Measurements from ENCODE around the gene SEPSECS.

SEPSECS gene

DNA sequence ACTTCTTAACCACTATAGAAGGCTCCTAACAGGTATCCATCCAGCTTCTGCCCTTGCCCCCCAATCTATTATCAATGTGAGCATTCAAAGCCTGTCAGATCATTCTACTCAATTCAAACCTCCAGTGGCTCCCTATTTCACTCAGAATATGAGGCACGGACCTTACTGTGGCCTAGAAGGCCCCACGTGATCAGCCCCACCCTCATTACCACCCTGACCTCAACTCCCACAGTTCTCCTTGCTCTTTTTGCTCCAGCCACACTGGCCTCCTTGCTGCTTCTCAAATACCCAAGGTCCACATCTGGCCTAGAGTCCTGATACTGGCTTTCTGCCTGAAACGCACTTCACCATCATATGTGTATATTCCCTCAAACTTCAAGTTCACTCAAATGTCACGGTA is 18.7 kb downstream of the SEPSECS start:
- TF ChIP-seq ZBTB7A (IDR thresholded peaks at IDR 0.05; ENCODE audit: low read depth) (no peak), CREB1 (IDR thresholded peaks at IDR 0.05; ENCODE audit: low read depth) (no peak), TCF12 (IDR thresholded peaks at IDR 0.05; ENCODE audit: low read depth) (no peak), TAF1 (IDR thresholded peaks at IDR 0.05; ENCODE audit: low read depth) (no peak), RAD21 (IDR thresholded peaks at IDR 0.05; ENCODE audit: low read depth) (no peak), FOXM1 (IDR thresholded peaks at IDR 0.05; ENCODE audit: borderline replicate concordance, low read depth) (no peak), YY1 (IDR thresholded peaks at IDR 0.05; ENCODE audit: low read depth) (no peak), EGR1 (IDR thresholded peaks at IDR 0.05) (no peak), EP300 (IDR thresholded peaks at IDR 0.05; ENCODE audit: borderline replicate concordance) (no peak), NFIC (IDR thresholded peaks at IDR 0.05) (no peak), CEBPB (IDR thresholded peaks at IDR 0.05) (no peak), TEAD4 (IDR thresholded peaks at IDR 0.05) (no peak)
- TF ChIP-seq, protein P1, sequence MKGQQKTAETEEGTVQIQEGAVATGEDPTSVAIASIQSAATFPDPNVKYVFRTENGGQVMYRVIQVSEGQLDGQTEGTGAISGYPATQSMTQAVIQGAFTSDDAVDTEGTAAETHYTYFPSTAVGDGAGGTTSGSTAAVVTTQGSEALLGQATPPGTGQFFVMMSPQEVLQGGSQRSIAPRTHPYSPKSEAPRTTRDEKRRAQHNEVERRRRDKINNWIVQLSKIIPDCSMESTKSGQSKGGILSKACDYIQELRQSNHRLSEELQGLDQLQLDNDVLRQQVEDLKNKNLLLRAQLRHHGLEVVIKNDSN (IDR thresholded peaks at IDR 0.05), result no peak
- TF ChIP-seq, protein P2, sequence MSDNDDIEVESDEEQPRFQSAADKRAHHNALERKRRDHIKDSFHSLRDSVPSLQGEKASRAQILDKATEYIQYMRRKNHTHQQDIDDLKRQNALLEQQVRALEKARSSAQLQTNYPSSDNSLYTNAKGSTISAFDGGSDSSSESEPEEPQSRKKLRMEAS (IDR thresholded peaks at IDR 0.05), result no peak
- TF ChIP-seq, protein P3, sequence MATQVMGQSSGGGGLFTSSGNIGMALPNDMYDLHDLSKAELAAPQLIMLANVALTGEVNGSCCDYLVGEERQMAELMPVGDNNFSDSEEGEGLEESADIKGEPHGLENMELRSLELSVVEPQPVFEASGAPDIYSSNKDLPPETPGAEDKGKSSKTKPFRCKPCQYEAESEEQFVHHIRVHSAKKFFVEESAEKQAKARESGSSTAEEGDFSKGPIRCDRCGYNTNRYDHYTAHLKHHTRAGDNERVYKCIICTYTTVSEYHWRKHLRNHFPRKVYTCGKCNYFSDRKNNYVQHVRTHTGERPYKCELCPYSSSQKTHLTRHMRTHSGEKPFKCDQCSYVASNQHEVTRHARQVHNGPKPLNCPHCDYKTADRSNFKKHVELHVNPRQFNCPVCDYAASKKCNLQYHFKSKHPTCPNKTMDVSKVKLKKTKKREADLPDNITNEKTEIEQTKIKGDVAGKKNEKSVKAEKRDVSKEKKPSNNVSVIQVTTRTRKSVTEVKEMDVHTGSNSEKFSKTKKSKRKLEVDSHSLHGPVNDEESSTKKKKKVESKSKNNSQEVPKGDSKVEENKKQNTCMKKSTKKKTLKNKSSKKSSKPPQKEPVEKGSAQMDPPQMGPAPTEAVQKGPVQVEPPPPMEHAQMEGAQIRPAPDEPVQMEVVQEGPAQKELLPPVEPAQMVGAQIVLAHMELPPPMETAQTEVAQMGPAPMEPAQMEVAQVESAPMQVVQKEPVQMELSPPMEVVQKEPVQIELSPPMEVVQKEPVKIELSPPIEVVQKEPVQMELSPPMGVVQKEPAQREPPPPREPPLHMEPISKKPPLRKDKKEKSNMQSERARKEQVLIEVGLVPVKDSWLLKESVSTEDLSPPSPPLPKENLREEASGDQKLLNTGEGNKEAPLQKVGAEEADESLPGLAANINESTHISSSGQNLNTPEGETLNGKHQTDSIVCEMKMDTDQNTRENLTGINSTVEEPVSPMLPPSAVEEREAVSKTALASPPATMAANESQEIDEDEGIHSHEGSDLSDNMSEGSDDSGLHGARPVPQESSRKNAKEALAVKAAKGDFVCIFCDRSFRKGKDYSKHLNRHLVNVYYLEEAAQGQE (IDR thresholded peaks at IDR 0.05; ENCODE audit: low read depth), result no peak

DNA sequence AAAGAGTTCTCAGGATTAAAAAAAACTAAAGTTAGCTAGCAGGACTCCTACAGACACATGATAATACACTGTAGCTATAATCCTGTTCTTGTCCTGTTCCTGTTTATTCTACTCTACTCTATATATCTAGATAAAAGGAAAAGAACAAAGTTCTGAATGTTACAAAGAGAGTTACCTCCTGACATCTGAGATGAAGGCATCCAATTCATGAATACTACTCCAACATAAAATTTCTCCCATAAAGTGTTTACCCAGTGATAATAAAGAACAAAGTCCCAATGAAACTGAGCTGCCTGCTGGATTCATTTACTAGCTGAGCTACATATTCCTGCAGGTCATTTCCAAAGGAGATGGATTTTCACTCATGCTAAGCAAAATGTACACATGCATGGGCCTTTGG is 27.1 kb downstream of the SEPSECS start:
- TF ChIP-seq YY1 (IDR thresholded peaks at IDR 0.05; ENCODE audit: low read depth) (no peak), RAD21 (IDR thresholded peaks at IDR 0.05; ENCODE audit: low read depth) (no peak), NFIC (IDR thresholded peaks at IDR 0.05) (no peak), TCF12 (IDR thresholded peaks at IDR 0.05; ENCODE audit: low read depth) (no peak), TEAD4 (IDR thresholded peaks at IDR 0.05) (no peak), CEBPB (IDR thresholded peaks at IDR 0.05) (no peak), TAF1 (IDR thresholded peaks at IDR 0.05; ENCODE audit: low read depth) (no peak), EP300 (IDR thresholded peaks at IDR 0.05; ENCODE audit: borderline replicate concordance) (no peak), FOXM1 (IDR thresholded peaks at IDR 0.05; ENCODE audit: borderline replicate concordance, low read depth) (no peak), CREB1 (IDR thresholded peaks at IDR 0.05; ENCODE audit: low read depth) (no peak), ZBTB7A (IDR thresholded peaks at IDR 0.05; ENCODE audit: low read depth) (no peak), EGR1 (IDR thresholded peaks at IDR 0.05) (no peak)
- TF ChIP-seq, protein P3 (IDR thresholded peaks at IDR 0.05; ENCODE audit: low read depth), result no peak
- TF ChIP-seq, protein P1 (IDR thresholded peaks at IDR 0.05), result no peak
- TF ChIP-seq, protein P2 (IDR thresholded peaks at IDR 0.05), result no peak

DNA sequence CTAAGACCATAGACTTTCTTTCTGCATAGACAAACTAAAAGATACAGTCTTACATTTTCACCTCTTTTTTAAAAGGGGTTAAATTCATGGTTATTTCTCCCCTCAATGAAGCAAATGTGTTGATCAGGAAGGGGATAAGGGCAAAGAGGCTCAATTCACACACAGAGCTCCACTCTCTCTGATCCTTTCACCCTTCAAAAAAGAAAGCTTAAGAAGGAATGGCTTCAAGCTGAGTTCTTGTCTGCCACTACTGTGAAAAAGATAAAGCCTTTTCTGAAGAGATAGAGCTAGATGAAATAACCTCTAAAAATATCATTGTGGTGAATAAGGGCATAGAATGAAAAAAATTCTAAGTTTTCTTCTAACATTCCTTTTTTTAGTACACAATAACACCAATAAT is 28.3 kb downstream of the SEPSECS start:
- TF ChIP-seq ZBTB7A (IDR thresholded peaks at IDR 0.05; ENCODE audit: low read depth) (no peak), TCF12 (IDR thresholded peaks at IDR 0.05; ENCODE audit: low read depth) (no peak), EP300 (IDR thresholded peaks at IDR 0.05; ENCODE audit: borderline replicate concordance) (no peak), CREB1 (IDR thresholded peaks at IDR 0.05; ENCODE audit: low read depth) (no peak), TEAD4 (IDR thresholded peaks at IDR 0.05) (no peak), CEBPB (IDR thresholded peaks at IDR 0.05) (no peak), NFIC (IDR thresholded peaks at IDR 0.05) (no peak), EGR1 (IDR thresholded peaks at IDR 0.05) (no peak), RAD21 (IDR thresholded peaks at IDR 0.05; ENCODE audit: low read depth) (no peak), YY1 (IDR thresholded peaks at IDR 0.05; ENCODE audit: low read depth) (no peak), TAF1 (IDR thresholded peaks at IDR 0.05; ENCODE audit: low read depth) (no peak), FOXM1 (IDR thresholded peaks at IDR 0.05; ENCODE audit: borderline replicate concordance, low read depth) (no peak)
- TF ChIP-seq, protein P2 (IDR thresholded peaks at IDR 0.05), result no peak
- TF ChIP-seq, protein P1 (IDR thresholded peaks at IDR 0.05), result no peak
- TF ChIP-seq, protein P3 (IDR thresholded peaks at IDR 0.05; ENCODE audit: low read depth), result no peak
